ENCODE data around the gene AGMAT.

- no peak for TF ChIP-seq CTCF (IDR thresholded peaks at IDR 0.05)
- no peak for TF ChIP-seq POLR2A (IDR thresholded peaks at IDR 0.05)
These were observed 1.7 kb downstream of the AGMAT start for GRCh38 chr1:15583016-15583706.

Measured in esophagus squamous epithelium (tissue), 4 donors.